GM23248 (cell line): ENCODE measurements around the gene PPP1R9B. TPM values are rescaled to one million over a fixed set of nuclear protein-coding genes. Genes with fewer than 3 reads are reported as not detected.
A peak's percentile ranks its signal among the peaks of the same experiment; 100 is the strongest.

Source experiments
- DNase-seq: peaks from one replicate; pipeline ENCODE4 v3.0.0-alpha.2; 2015
- H2AFZ ChIP-seq: fragments of 200-600 bp; sonication (generic); 2 replicates; pipeline ENCODE4 v1.6.1; 2016; ENCODE audit warnings: antibody characterized with exemption
- H3F3A ChIP-seq: fragments of 200-600 bp; sonication (generic); 2 replicates; pipeline ENCODE4 v1.6.1; 2016; ENCODE audit warnings: mild to moderate bottlenecking, antibody characterized with exemption, mixed run types; ENCODE audit not compliant: insufficient read depth
- H3K27ac ChIP-seq: fragments of 200-600 bp; sonication (generic); 2 replicates; pipeline ENCODE4 v1.5.1; 2016; ENCODE audit warnings: mild to moderate bottlenecking
- H3K27me3 ChIP-seq: fragments of 200-600 bp; sonication (generic); replicated peaks from 2 replicates; pipeline ENCODE4 v1.6.1; 2016; ENCODE audit warnings: mild to moderate bottlenecking; ENCODE audit not compliant: insufficient read depth
- H3K36me3 ChIP-seq: fragments of 200-600 bp; sonication (generic); 2 replicates; pipeline ENCODE4 v1.6.1; 2016; ENCODE audit warnings: low read depth, mild to moderate bottlenecking
- H3K4me1 ChIP-seq: fragments of 200-600 bp; sonication (generic); 2 replicates; pipeline ENCODE4 v1.6.1; 2016; ENCODE audit warnings: mild to moderate bottlenecking; ENCODE audit not compliant: insufficient read depth
- H3K4me2 ChIP-seq: fragments of 200-600 bp; sonication (generic); one replicate; pipeline ENCODE4 v1.6.1; 2016; ENCODE audit warnings: mild to moderate bottlenecking; ENCODE audit not compliant: unreplicated experiment
- H3K4me3 ChIP-seq: fragments of 200-600 bp; sonication (generic); 2 replicates; pipeline ENCODE4 v1.5.1; 2016; ENCODE audit warnings: mild to moderate bottlenecking
- H3K79me2 ChIP-seq: fragments of 200-600 bp; sonication (generic); 2 replicates; pipeline ENCODE4 v1.6.1; 2016; ENCODE audit warnings: mild to moderate bottlenecking; ENCODE audit not compliant: insufficient read depth
- H3K9ac ChIP-seq: fragments of 200-600 bp; sonication (generic); 2 replicates; pipeline ENCODE4 v1.6.1; 2016; ENCODE audit warnings: mild to moderate bottlenecking
- H3K9me2 ChIP-seq: fragments of 200-600 bp; sonication (generic); 2 replicates; pipeline ENCODE4 v1.6.1; 2016; ENCODE audit warnings: mixed run types, mild to moderate bottlenecking, moderate library complexity; ENCODE audit not compliant: insufficient read depth
- H3K9me3 ChIP-seq: fragments of 200-600 bp; sonication (generic); one replicate; pipeline ENCODE4 v1.6.1; 2017; ENCODE audit warnings: low read depth
- H4K20me1 ChIP-seq: fragments of 200-600 bp; sonication (generic); 2 replicates; pipeline ENCODE4 v1.6.0; 2016; ENCODE audit not compliant: insufficient read depth
- EZH2 ChIP-seq: fragments of 200-600 bp; sonication (generic); IDR thresholded peaks from 2 replicates; pipeline ENCODE4 v1.6.1; 2018; ENCODE audit warnings: antibody characterized with exemption, mild to moderate bottlenecking; ENCODE audit not compliant: insufficient read depth, poor library complexity, severe bottlenecking
- EZH2phosphoT487 ChIP-seq: fragments of 200-600 bp; sonication (generic); IDR thresholded peaks from 2 replicates; pipeline ENCODE4 v1.6.1; 2018; ENCODE audit warnings: antibody characterized with exemption, moderate library complexity, mild to moderate bottlenecking, low read depth; ENCODE audit not compliant: insufficient read depth
- WGBS, 2 experiments: methylation state at CpG; one replicate each; pipeline ENCODE4 v1.1.6; 2015 to 2017; ENCODE audit warnings: low lambda C conversion rate in 2 of 2, low coverage in 1 of 2; ENCODE audit errors: missing lambda C conversion rate in 2 of 2; 5-methylcytosine and 5-hydroxymethylcytosine counted together
- in situ Hi-C: fragments of 300-500 bp; cut with MboI; formaldehyde crosslinking; loops from 2 replicates; pipeline ENCODE4 v1.15.0; 2020
- polyA plus RNA-seq: library from polyadenylated mRNA; unstranded; fragments of >200 nt; fragmentation: Nextera tagmentation; extraction: Ambion mirVana; gene quantifications from 2 replicates; pipeline ENCODE4 v1.2.1, GENCODE V29; 2016
- total RNA-seq: library from RNA; depleted of rRNA; stranded (reverse); fragments of >200 nt; shearing (Covaris generic); gene quantifications from 2 replicates; pipeline ENCODE4 v1.2.3, GENCODE V29; 2014

Gene PPP1R9B
- total and polyA plus RNA-seq, 2 experiments from 2014 or later, result 2.3 to 69.4 TPM

DNA sequence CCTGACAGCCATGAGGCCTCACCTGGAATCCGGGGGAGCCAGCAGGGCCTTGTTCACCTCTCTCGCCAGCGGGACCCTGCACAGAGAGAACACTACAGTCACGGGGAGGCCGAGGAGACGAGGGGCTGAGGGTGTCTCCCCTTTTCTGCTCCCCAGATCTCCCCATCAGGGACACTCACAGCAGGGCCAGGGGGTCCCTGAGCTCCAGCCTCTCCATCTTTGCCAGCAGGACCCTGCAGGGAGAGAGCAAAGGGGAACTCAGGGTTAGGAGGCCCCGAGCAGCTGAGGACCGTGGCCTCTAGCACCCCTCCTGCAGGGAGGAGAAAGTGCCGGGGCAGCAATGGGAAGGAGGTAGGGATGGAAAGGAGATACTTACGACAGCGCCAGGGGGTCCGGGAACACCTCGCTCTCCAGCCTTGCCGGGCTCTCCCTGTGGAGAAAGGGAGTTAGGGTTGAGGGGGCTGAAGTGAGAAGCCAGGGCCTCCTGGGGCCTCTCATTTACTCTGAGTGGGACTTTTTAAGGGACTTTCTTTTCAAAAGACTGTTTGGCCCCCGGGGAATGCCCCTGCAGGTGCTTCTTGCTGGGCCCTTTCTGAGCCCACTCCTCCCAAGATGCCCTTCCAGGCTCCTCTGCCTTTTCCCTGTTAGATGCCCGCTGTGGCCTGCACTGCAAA lies 42.3 kb upstream of the PPP1R9B start:
- peak overlapping the region; percentile 99 for H3K4me3 ChIP-seq
- no peaks in the 10 kb centered on the region for H3K9me2 ChIP-seq
- peaks cover 74% of the 10 kb centered on the region for H3K4me1 ChIP-seq
- H3K4me2 ChIP-seq, result peak overlapping the region; percentile 54
- no peaks in the 10 kb centered on the region for H3K27me3 ChIP-seq
- no peaks in the 10 kb centered on the region for H3K9me3 ChIP-seq
- peaks cover 93% of the 10 kb centered on the region for H3F3A ChIP-seq
- DNase-seq, result peak; percentile 55
- peak overlapping the region; percentile 100 for H3K27ac ChIP-seq
- TF ChIP-seq EZH2, result no peak
- no peak for TF ChIP-seq EZH2phosphoT487
- H2AFZ ChIP-seq, result no peak overlapping the region
- in situ Hi-C loops, result no loop called here
- H4K20me1 ChIP-seq, result no peaks in the 10 kb centered on the region
- peaks cover 74% of the 10 kb centered on the region for H3K36me3 ChIP-seq
- H3K79me2 ChIP-seq, result peaks cover 64% of the 10 kb centered on the region
- WGBS, 2 experiments, result 27 to 29% methylated on average over 16 of the region's 16 CpGs
- H3K9ac ChIP-seq, result peak overlapping the region; percentile 100

DNA sequence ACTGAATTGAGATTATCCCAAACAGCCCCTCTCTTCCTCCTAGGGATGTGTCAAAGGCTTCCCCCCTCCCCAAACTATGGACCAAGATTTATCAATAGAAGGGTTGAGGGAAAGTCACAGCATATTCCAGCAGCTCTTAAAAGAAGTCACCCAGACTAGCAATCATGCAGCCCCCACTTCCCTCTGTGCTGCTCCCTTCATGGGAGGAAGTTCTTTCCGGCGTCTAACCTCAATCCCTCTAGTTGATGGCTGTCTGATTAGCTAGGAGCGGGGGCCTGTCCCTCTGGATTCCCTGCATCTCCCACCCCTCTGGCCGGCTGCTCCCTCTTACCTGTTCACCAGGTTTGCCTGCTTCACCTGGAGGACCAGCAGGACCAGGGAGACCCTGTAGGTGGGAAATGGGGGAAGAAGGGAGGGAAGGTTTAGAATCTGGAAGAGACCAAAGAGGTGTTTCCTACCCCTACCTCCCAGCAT lies 41.7 kb upstream of the PPP1R9B start:
- H3K27ac ChIP-seq, result peak overlapping the region; percentile 100
- H3K79me2 ChIP-seq, result peaks cover 58% of the 10 kb centered on the region
- WGBS, 2 experiments, result 23 to 26% methylated on average over 4 of the region's 4 CpGs
- no peaks in the 10 kb centered on the region for H4K20me1 ChIP-seq
- peak overlapping the region; percentile 99 for H3K4me3 ChIP-seq
- peaks cover 93% of the 10 kb centered on the region for H3F3A ChIP-seq
- H3K9me3 ChIP-seq, result no peaks in the 10 kb centered on the region
- peak overlapping the region; percentile 54 for H3K4me2 ChIP-seq
- peaks cover 68% of the 10 kb centered on the region for H3K4me1 ChIP-seq
- no peak overlapping the region for H2AFZ ChIP-seq
- in situ Hi-C loops, result no loop called here
- no peaks in the 10 kb centered on the region for H3K9me2 ChIP-seq
- peak overlapping the region; percentile 100 for H3K9ac ChIP-seq
- peaks cover 74% of the 10 kb centered on the region for H3K36me3 ChIP-seq
- TF ChIP-seq EZH2, result no peak
- TF ChIP-seq EZH2phosphoT487, result no peak
- peak; percentile 59 for DNase-seq
- H3K27me3 ChIP-seq, result no peaks in the 10 kb centered on the region

GRCh38 chr17:50191359-50192143 lies 41.1 kb upstream of the PPP1R9B start:
- TF ChIP-seq EZH2, result no peak
- no peak for TF ChIP-seq EZH2phosphoT487
- Histone ChIP-seq H3K9me3 (no peaks in the 10 kb centered on the region), H3K79me2 (peaks cover 52% of the 10 kb centered on the region), H3K27me3 (no peaks in the 10 kb centered on the region), H3K4me1 (peaks cover 62% of the 10 kb centered on the region), H3K4me3 (peak overlapping the region; percentile 99), H4K20me1 (no peaks in the 10 kb centered on the region), H3F3A (peaks cover 92% of the 10 kb centered on the region), H3K36me3 (peaks cover 69% of the 10 kb centered on the region), H3K4me2 (peak overlapping the region; percentile 54), H3K9me2 (no peaks in the 10 kb centered on the region), H2AFZ (no peak overlapping the region), H3K27ac (peak overlapping the region; percentile 100), H3K9ac (peak overlapping the region; percentile 100)
- in situ Hi-C loops, result no loop called here
- 19 to 21% methylated on average over 20 to 21 of the region's 21 CpGs for WGBS, 2 experiments
- DNase-seq, result peak; percentile 55

DNA sequence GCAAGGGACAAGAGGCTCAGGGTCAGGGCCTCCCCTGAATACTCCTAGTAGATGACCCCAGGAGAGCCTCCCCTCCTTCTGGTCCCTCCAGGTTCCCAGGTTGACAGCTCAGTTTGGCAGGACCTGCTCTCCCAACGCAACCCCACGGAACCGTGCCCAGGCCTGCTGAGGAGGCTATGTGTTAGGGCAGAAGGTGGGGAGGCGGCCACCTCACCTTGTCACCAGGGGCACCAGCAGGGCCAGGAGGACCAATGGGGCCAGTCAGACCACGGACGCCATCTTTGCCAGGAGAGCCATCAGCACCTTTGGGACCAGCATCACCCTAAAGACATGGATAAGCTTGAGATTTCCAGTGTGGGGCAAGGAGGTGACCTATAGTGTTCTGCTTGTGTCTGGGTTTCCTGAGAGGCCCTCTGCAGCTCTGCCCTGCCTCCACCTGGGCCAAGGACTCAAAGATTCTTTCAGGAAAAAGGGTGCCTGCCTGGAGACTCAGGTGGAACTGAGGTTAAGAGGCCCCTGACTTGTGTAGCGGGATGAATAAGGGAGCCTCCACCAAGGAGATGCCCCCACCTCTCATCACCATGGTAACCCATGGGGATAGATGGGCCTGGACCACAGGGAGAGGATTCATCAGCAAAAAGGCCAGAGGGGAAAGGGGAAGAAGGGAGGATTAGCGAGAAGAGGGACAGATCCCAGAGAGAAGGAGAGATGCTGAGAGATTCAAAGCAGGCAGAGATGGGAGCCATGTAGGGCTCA lies 40.3 kb upstream of the PPP1R9B start:
- no peak for TF ChIP-seq EZH2
- no peaks in the 10 kb centered on the region for H4K20me1 ChIP-seq
- no peak overlapping the region for H2AFZ ChIP-seq
- no peaks in the 10 kb centered on the region for H3K9me2 ChIP-seq
- H3K4me2 ChIP-seq, result peak overlapping the region; percentile 7
- in situ Hi-C loops, result no loop called here
- no peaks in the 10 kb centered on the region for H3K9me3 ChIP-seq
- WGBS, 2 experiments, result 29 to 31% methylated on average over 7 to 8 of the region's 8 CpGs
- peak overlapping the region; percentile 100 for H3K9ac ChIP-seq
- H3K4me3 ChIP-seq, result no peak overlapping the region; the same call in 1 of the 2 replicates
- H3F3A ChIP-seq, result peaks cover 92% of the 10 kb centered on the region
- H3K27ac ChIP-seq, result peak overlapping the region; percentile 100
- H3K36me3 ChIP-seq, result peaks cover 61% of the 10 kb centered on the region
- H3K4me1 ChIP-seq, result peaks cover 54% of the 10 kb centered on the region
- peak; percentile 71 for DNase-seq
- H3K27me3 ChIP-seq, result no peaks in the 10 kb centered on the region
- H3K79me2 ChIP-seq, result peaks cover 44% of the 10 kb centered on the region
